ENCODE data around the gene ATG5.

Gene ATG5

GRCh38 chr6:106184629-106185028, 140.9 kb downstream of the ATG5 start:
- Mint-ChIP-seq H3K27me3 (ENCODE audit: low read depth) (no peaks in the 10 kb centered on the region), H3K4me3 (peak overlapping the region; percentile 19), H3K9me3 (no peaks in the 10 kb centered on the region), H3K36me3 (ENCODE audit: low read depth) (peaks cover 39% of the 10 kb centered on the region), H3K27ac (peak overlapping the region; percentile 65), H3K4me1 (ENCODE audit: low read depth) (peaks cover 63% of the 10 kb centered on the region)
- DNase-seq (ENCODE audit: low spot score): no peak

GRCh38 chr6:106183430-106183829, 142.1 kb downstream of the ATG5 start:
- Mint-ChIP-seq H3K4me1 (ENCODE audit: low read depth) (peaks cover 55% of the 10 kb centered on the region), H3K9me3 (no peaks in the 10 kb centered on the region), H3K36me3 (ENCODE audit: low read depth) (peaks cover 37% of the 10 kb centered on the region), H3K4me3 (peak overlapping the region; percentile 9), H3K27ac (no peak overlapping the region), H3K27me3 (ENCODE audit: low read depth) (no peaks in the 10 kb centered on the region)
- no peak for DNase-seq (ENCODE audit: low spot score)

GRCh38 chr6:106182455-106182854, 143.1 kb downstream of the ATG5 start:
- H3K9me3 Mint-ChIP-seq: no peaks in the 10 kb centered on the region
- H3K27me3 Mint-ChIP-seq (ENCODE audit: low read depth): no peaks in the 10 kb centered on the region
- peaks cover 49% of the 10 kb centered on the region for H3K4me1 Mint-ChIP-seq (ENCODE audit: low read depth)
- no peak overlapping the region for H3K27ac Mint-ChIP-seq
- H3K36me3 Mint-ChIP-seq (ENCODE audit: low read depth): peaks cover 36% of the 10 kb centered on the region
- DNase-seq (ENCODE audit: low spot score): no peak
- no peak overlapping the region for H3K4me3 Mint-ChIP-seq

GRCh38 chr6:106181664-106182418, 143.7 kb downstream of the ATG5 start:
- no peak for DNase-seq (ENCODE audit: low spot score)
- Mint-ChIP-seq H3K9me3 (peaks cover 2% of the 10 kb centered on the region), H3K27me3 (ENCODE audit: low read depth) (no peaks in the 10 kb centered on the region), H3K4me1 (ENCODE audit: low read depth) (peaks cover 46% of the 10 kb centered on the region), H3K36me3 (ENCODE audit: low read depth) (peaks cover 38% of the 10 kb centered on the region), H3K27ac (peak overlapping the region; percentile 32), H3K4me3 (no peak overlapping the region)

GRCh38 chr6:106180208-106180607, 145.4 kb downstream of the ATG5 start:
- Mint-ChIP-seq H3K36me3 (ENCODE audit: low read depth) (peaks cover 32% of the 10 kb centered on the region), H3K27ac (no peak overlapping the region), H3K4me1 (ENCODE audit: low read depth) (peaks cover 42% of the 10 kb centered on the region), H3K4me3 (no peak overlapping the region), H3K9me3 (peaks cover 10% of the 10 kb centered on the region), H3K27me3 (ENCODE audit: low read depth) (no peaks in the 10 kb centered on the region)
- no peak for DNase-seq (ENCODE audit: low spot score)

GRCh38 chr6:106178900-106179299, 146.7 kb downstream of the ATG5 start:
- Mint-ChIP-seq H3K4me3 (peak overlapping the region; percentile 19), H3K27me3 (ENCODE audit: low read depth) (no peaks in the 10 kb centered on the region), H3K9me3 (peaks cover 10% of the 10 kb centered on the region), H3K36me3 (ENCODE audit: low read depth) (peaks cover 28% of the 10 kb centered on the region), H3K4me1 (ENCODE audit: low read depth) (peaks cover 38% of the 10 kb centered on the region), H3K27ac (peak overlapping the region; percentile 52)
- DNase-seq (ENCODE audit: low spot score): no peak

GRCh38 chr6:106177786-106178185, 147.8 kb downstream of the ATG5 start:
- no peak for DNase-seq (ENCODE audit: low spot score)
- peaks cover 36% of the 10 kb centered on the region for H3K4me1 Mint-ChIP-seq (ENCODE audit: low read depth)
- no peak overlapping the region for H3K4me3 Mint-ChIP-seq
- no peak overlapping the region for H3K27ac Mint-ChIP-seq
- H3K27me3 Mint-ChIP-seq (ENCODE audit: low read depth): no peaks in the 10 kb centered on the region
- H3K36me3 Mint-ChIP-seq (ENCODE audit: low read depth): peaks cover 24% of the 10 kb centered on the region
- peaks cover 10% of the 10 kb centered on the region for H3K9me3 Mint-ChIP-seq

- Mint-ChIP-seq H3K27me3 (ENCODE audit: low read depth) (no peaks in the 10 kb centered on the region), H3K36me3 (ENCODE audit: low read depth) (peaks cover 24% of the 10 kb centered on the region), H3K9me3 (peaks cover 14% of the 10 kb centered on the region), H3K4me1 (ENCODE audit: low read depth) (peaks cover 47% of the 10 kb centered on the region), H3K27ac (peak overlapping the region; percentile 57), H3K4me3 (no peak overlapping the region)
- DNase-seq (ENCODE audit: low spot score): no peak
These were observed 152.3 kb downstream of the ATG5 start for GRCh38 chr6:106173124-106173879.

- H3K27ac Mint-ChIP-seq: no peak overlapping the region
- H3K36me3 Mint-ChIP-seq (ENCODE audit: low read depth): peaks cover 23% of the 10 kb centered on the region
- no peak for DNase-seq (ENCODE audit: low spot score)
- H3K4me1 Mint-ChIP-seq (ENCODE audit: low read depth): peaks cover 50% of the 10 kb centered on the region
- H3K9me3 Mint-ChIP-seq: peaks cover 4% of the 10 kb centered on the region
- H3K27me3 Mint-ChIP-seq (ENCODE audit: low read depth): no peaks in the 10 kb centered on the region
- no peak overlapping the region for H3K4me3 Mint-ChIP-seq
These were observed 155.3 kb downstream of the ATG5 start for GRCh38 chr6:106170030-106170791.

GRCh38 chr6:106169517-106169916, 156.0 kb downstream of the ATG5 start:
- no peak overlapping the region for H3K4me3 Mint-ChIP-seq
- H3K9me3 Mint-ChIP-seq: peaks cover 4% of the 10 kb centered on the region
- H3K36me3 Mint-ChIP-seq (ENCODE audit: low read depth): peaks cover 27% of the 10 kb centered on the region
- no peak for DNase-seq (ENCODE audit: low spot score)
- no peaks in the 10 kb centered on the region for H3K27me3 Mint-ChIP-seq (ENCODE audit: low read depth)
- peaks cover 53% of the 10 kb centered on the region for H3K4me1 Mint-ChIP-seq (ENCODE audit: low read depth)
- no peak overlapping the region for H3K27ac Mint-ChIP-seq

- Mint-ChIP-seq H3K9me3 (peaks cover 4% of the 10 kb centered on the region), H3K27me3 (ENCODE audit: low read depth) (no peaks in the 10 kb centered on the region), H3K36me3 (ENCODE audit: low read depth) (peaks cover 24% of the 10 kb centered on the region), H3K4me3 (no peak overlapping the region), H3K4me1 (ENCODE audit: low read depth) (peaks cover 60% of the 10 kb centered on the region), H3K27ac (peak overlapping the region; percentile 84)
- DNase-seq (ENCODE audit: low spot score): no peak
These were observed 157.3 kb downstream of the ATG5 start for GRCh38 chr6:106168097-106168888.

GRCh38 chr6:106167096-106167814, 158.3 kb downstream of the ATG5 start:
- H3K27ac Mint-ChIP-seq: peak overlapping the region; percentile 84
- DNase-seq (ENCODE audit: low spot score): peak; percentile 19
- peaks cover 20% of the 10 kb centered on the region for H3K36me3 Mint-ChIP-seq (ENCODE audit: low read depth)
- no peaks in the 10 kb centered on the region for H3K27me3 Mint-ChIP-seq (ENCODE audit: low read depth)
- no peaks in the 10 kb centered on the region for H3K9me3 Mint-ChIP-seq
- peaks cover 62% of the 10 kb centered on the region for H3K4me1 Mint-ChIP-seq (ENCODE audit: low read depth)
- peak overlapping the region; percentile 25 for H3K4me3 Mint-ChIP-seq

Data from T-helper 2 cell treated with Interferon-gamma antibody and Interleukin-4, amounts not matched to agents 5 μg/mL and 100 μg/mL, for 36 hours (primary cell).